Measurements from ENCODE around the gene SMTN. TPM values are rescaled to one million over a fixed set of nuclear protein-coding genes. Genes with fewer than 3 reads are reported as not detected.

Gene SMTN
- total RNA-seq, 4 donors from 2014 or later = 16.6 to 107 (median 19.4) TPM

DNA sequence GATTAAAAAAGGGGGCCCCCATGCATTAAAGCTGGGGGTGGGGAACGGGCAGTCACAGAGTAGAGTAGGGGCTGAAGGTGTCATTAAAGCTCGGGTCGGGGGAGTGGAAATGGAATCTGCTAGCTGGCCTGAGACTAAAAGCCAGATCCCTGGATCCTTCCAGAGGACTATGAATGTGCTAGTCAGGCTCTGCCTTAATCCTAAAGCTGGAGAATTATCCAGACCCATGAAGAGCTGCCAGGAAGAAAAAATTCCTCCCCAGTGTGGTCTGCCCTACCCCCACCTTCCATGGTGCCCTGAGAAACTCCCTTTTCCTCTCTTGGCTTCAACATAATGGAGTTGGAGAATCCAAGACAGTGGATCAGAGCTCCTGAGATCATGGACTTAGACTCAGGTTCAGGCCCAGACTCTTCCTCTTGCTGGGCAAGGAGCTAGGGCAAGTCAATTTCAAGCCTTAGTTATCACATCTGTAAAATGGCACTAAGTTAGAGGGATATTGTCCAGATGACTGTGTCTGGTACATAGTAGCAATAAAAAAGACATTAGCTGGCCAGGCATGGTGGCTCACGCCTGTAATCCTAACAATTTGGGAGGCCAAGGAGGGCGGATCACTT, 24.0 kb upstream of the SMTN start:
- TF ChIP-seq, protein P1, sequence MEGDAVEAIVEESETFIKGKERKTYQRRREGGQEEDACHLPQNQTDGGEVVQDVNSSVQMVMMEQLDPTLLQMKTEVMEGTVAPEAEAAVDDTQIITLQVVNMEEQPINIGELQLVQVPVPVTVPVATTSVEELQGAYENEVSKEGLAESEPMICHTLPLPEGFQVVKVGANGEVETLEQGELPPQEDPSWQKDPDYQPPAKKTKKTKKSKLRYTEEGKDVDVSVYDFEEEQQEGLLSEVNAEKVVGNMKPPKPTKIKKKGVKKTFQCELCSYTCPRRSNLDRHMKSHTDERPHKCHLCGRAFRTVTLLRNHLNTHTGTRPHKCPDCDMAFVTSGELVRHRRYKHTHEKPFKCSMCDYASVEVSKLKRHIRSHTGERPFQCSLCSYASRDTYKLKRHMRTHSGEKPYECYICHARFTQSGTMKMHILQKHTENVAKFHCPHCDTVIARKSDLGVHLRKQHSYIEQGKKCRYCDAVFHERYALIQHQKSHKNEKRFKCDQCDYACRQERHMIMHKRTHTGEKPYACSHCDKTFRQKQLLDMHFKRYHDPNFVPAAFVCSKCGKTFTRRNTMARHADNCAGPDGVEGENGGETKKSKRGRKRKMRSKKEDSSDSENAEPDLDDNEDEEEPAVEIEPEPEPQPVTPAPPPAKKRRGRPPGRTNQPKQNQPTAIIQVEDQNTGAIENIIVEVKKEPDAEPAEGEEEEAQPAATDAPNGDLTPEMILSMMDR (IDR thresholded peaks at IDR 0.05; ENCODE audit: low read depth) = no peak

DNA sequence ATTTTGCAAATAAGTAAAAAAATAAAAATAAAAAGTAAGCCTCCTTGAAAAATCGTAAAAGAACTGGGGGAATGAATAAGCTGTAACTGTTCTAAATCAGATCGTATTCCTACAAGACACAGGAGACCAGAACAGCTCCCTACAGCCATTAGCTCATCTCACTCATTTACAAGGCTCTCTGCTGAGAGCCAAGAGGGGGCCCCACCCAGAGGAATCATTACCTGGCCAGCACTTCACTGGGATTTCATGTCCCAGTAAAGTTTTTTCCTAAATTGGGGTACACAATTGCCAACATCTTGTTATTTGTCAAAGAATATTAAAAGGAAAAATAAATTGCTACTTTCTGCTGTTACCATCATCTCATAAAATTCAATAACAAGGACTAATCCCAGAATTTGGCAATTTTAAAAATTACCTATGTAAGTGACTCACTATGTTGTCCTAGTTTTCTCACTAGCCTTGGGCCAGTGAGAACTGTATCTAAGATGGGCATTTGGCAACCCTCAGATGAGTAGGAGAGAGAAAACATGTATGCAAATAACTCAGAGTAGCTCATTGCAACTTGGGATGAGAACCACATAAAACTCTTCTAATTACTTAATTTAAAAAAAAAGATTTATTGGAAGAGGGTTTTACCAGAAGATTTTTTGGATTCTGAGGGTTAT, 18.4 kb upstream of the SMTN start:
- TF ChIP-seq, protein P1 (IDR thresholded peaks at IDR 0.05; ENCODE audit: low read depth) = no peak

DNA sequence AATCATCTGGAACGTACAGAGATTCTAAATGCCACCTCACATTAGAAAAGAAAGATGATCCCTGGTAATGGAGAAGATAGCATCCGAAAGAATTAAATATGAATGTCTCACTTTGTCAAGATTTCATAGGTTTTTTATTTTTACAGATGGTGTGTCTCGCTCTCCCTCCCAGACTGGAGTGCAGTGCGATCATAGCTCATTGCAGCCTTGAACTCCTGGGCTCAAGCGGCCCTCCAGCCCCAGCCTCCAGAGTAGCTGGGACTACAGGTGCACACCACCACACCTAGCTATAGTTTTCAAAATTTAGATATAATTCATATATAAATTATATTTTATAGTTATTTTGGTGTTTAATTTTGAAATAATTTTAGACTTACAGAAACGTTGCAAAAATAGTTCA, 16.7 kb upstream of the SMTN start:
- TF ChIP-seq, protein P1 (IDR thresholded peaks at IDR 0.05; ENCODE audit: low read depth) = no peak

DNA sequence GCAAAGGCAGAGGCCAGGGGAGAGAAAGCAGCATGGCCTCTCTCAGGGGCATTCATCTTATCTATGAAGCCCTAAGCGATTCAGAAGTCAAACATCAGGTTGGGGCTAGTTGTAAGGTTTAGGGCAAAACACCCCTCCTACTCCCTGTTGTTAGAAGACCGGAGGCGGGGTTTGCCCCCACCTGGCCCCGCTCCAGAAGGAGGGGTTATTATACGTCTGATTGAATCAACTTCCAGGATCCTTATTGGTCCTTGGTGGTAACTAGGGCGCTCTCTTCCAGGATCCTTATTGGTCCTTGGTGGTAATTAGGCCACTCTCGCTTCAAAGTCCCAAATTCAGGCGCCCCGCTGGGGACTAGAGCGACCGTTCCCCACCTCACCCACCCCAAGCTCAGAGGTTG, 12.1 kb upstream of the SMTN start:
- TF ChIP-seq, protein P1 (IDR thresholded peaks at IDR 0.05; ENCODE audit: low read depth) = no peak

DNA sequence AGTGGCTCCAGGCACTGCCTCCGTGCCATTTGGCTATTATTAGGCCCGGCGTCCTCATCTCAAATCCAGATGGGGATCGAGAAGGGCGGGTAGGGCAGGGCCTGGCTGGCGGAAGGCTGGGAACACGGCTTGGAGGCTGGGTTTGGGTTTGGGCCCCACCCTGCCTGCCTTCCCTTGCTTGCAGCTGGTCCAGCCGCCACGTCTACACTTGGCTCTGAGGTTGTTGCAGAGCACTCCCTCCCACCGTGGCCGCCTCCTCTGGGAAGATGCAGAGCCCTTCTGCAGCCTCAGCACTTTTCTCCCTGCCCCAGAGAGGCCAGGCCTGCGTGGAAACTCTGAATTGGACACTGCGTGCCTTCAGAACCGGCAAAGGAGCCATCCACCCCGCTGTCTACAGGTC, 5.2 kb upstream of the SMTN start:
- TF ChIP-seq, protein P1 (IDR thresholded peaks at IDR 0.05; ENCODE audit: low read depth) = no peak

DNA sequence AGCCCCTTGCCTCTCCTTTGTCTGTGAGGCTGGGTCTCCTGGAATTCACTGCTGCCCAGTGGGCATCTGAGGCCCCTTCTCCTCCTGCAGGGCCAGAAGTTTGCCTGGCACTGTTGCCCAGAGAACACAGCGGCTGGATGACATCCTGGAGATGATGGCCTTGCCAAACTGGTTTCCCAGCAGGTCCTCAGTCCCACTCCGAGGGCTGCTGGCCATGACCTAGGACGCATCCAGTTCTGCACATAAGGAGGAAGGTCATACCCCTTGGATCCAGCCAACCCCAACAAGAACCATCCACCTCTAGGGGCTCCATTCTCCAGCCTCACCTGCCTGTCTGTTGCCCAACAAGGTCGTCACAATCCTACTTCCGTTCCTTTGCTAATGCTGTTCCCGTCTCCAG, 3.4 kb upstream of the SMTN start:
- TF ChIP-seq, protein P1 (IDR thresholded peaks at IDR 0.05; ENCODE audit: low read depth) = no peak

- TF ChIP-seq, protein P1 (IDR thresholded peaks at IDR 0.05; ENCODE audit: low read depth) = no peak
These were observed 1.9 kb upstream of the SMTN start for GRCh38 chr22:31079095-31079642.
